Right lobe of liver (tissue), 4 donors: Measurements from ENCODE around the gene ASPRV1.

Experiments
- CTCF ChIP-seq, 4 donors: fragments of 200-600 bp in 3 of 4; fragments of 450-650 bp in 1 of 4; IDR thresholded peaks; one replicate each; pipeline versions ENCODE4 v1.5.1 to v1.8.0; 2016 to 2022; ENCODE audit warnings: antibody characterized with exemption in 4 of 4, mild to moderate bottlenecking in 2 of 4
- POLR2A ChIP-seq: fragments of 450-650 bp; IDR thresholded peaks from one replicate; pipeline ENCODE4 v1.6.1; 2017; ENCODE audit warnings: antibody characterized with exemption, mild to moderate bottlenecking
- donor health status: DM: no; HTN: no; CAD: no.
- donor health status: DM: no; HTN: no; CAD: no.
- donor health status: DM: no; HTN: yes; CAD: no.

GRCh38 chr2:69933254-69933828 is 28.1 kb downstream of the ASPRV1 start:
- TF ChIP-seq CTCF (IDR thresholded peaks at IDR 0.05) = no peak
- no peak for TF ChIP-seq POLR2A
